PC-3 (cell line): ENCODE data around the gene CYB5D1. TPM values are rescaled to one million over a fixed set of nuclear protein-coding genes. Genes with fewer than 3 reads are reported as not detected.

Source experiments
- ATAC-seq: fragments of 200-7000 bp; cut with Tn5 transposase; 2 replicates; pipeline ENCODE4 v1.9.1; 2020; ENCODE audit warnings: mild to moderate bottlenecking, moderate library complexity
- BruUV-seq: library from RNA; stranded (reverse); fragments of 400-500 nt; replicated peaks from 2 replicates; lab custom pipeline; 2021; lab: Mats Ljungman, UMichigan
- CTCF ChIA-PET: fragments of 300-600 bp; sonication (Branson Sonifier 250); formaldehyde crosslinking; loops from one replicate; lab custom pipeline; 2022; ENCODE audit warnings: antibody characterized with exemption; lab: Charles Lee
- POLR2A ChIA-PET: fragments of 300-600 bp; sonication (Branson Sonifier 250); formaldehyde crosslinking; loops from one replicate; lab custom pipeline; 2022; ENCODE audit warnings: antibody characterized with exemption; ENCODE audit not compliant: unreplicated experiment; lab: Charles Lee
- DNase-seq: peaks from one replicate; pipeline ENCODE4 v3.0.0-alpha.2; 2015
- H2AFZ ChIP-seq: fragments of 300-600 bp; sonication (generic); 2 replicates; pipeline ENCODE4 v1.6.0; 2016; ENCODE audit warnings: antibody characterized with exemption, low read length
- H3F3A ChIP-seq: fragments of 300-600 bp; sonication (generic); one replicate; pipeline ENCODE4 v1.6.0; 2017; ENCODE audit warnings: antibody characterized with exemption, low read length, control low read depth, mild to moderate bottlenecking; ENCODE audit not compliant: unreplicated experiment
- H3K27ac ChIP-seq: fragments of 300-600 bp; sonication (generic); 2 replicates; pipeline ENCODE4 v1.5.1; 2016; ENCODE audit warnings: mild to moderate bottlenecking, low read length
- H3K27me3 ChIP-seq: fragments of 300-600 bp; sonication (generic); 2 replicates; pipeline ENCODE4 v1.6.1; 2016; ENCODE audit warnings: low read length, mixed read lengths
- H3K36me3 ChIP-seq: fragments of 300-600 bp; sonication (generic); 2 replicates; pipeline ENCODE4 v1.6.1; 2016; ENCODE audit warnings: low read depth, mixed run types, low read length, mixed read lengths
- H3K4me1 ChIP-seq: fragments of 300-600 bp; sonication (generic); 2 replicates; pipeline ENCODE4 v1.5.1; 2016; ENCODE audit warnings: low read length; ENCODE audit not compliant: insufficient read depth
- H3K4me2 ChIP-seq: fragments of 300-600 bp; sonication (generic); 2 replicates; pipeline ENCODE4 v1.6.0; 2016; ENCODE audit warnings: low read length
- H3K4me3 ChIP-seq: fragments of 300-600 bp; sonication (generic); 2 replicates; pipeline ENCODE4 v1.5.1; 2016; ENCODE audit warnings: mild to moderate bottlenecking, low read length, mixed read lengths
- H3K79me2 ChIP-seq: fragments of 300-600 bp; sonication (generic); 2 replicates; pipeline ENCODE4 v1.6.1; 2017; ENCODE audit warnings: low read length, mixed read lengths
- H3K9ac ChIP-seq: fragments of 300-600 bp; sonication (generic); 2 replicates; pipeline ENCODE4 v1.6.0; 2016; ENCODE audit warnings: mild to moderate bottlenecking, low read length
- H3K9me2 ChIP-seq: fragments of 300-600 bp; sonication (generic); replicated peaks from 2 replicates; pipeline ENCODE4 v1.6.1; 2016; ENCODE audit warnings: mixed run types, low read length, mixed read lengths
- H3K9me3 ChIP-seq: fragments of 300-600 bp; sonication (generic); 2 replicates; pipeline ENCODE4 v1.6.1; 2016; ENCODE audit warnings: low read length, mixed read lengths
- H4K20me1 ChIP-seq: fragments of 300-600 bp; sonication (generic); 2 replicates; pipeline ENCODE4 v1.6.1; 2016; ENCODE audit warnings: low read length, mixed read lengths
- EZH2 ChIP-seq: fragments of 300-600 bp; sonication (generic); IDR thresholded peaks from one replicate; pipeline ENCODE4 v1.6.1; 2017; ENCODE audit warnings: antibody characterized with exemption, mild to moderate bottlenecking, low read length; ENCODE audit not compliant: unreplicated experiment
- EZH2phosphoT487 ChIP-seq: fragments of 300-600 bp; sonication (generic); IDR thresholded peaks from 2 replicates; pipeline ENCODE4 v1.6.1; 2018; ENCODE audit warnings: mild to moderate bottlenecking, antibody characterized with exemption, low read length, borderline replicate concordance
- intact Hi-C: fragments of 100-400 bp; cut with micrococcal nuclease; formaldehyde crosslinking; loops from 2 replicates; pipeline ENCODE4 v1.9.0; 2023
- total RNA-seq: library from RNA; depleted of rRNA; stranded (reverse); fragments of >200 nt; gene quantifications from 2 replicates; pipeline ENCODE4 v1.2.3, GENCODE V29; 2014
- TF ChIP-seq, protein P1 (sequence below): fragments of 300-600 bp; sonication (generic); conservative IDR thresholded peaks from 2 replicates; pipeline ENCODE4 v1.5.1; 2017; ENCODE audit warnings: antibody characterized with exemption, low read depth, mild to moderate bottlenecking, low read length

Gene CYB5D1
- total RNA-seq, 1 experiment from 2014 or later, result 23.1 TPM

GRCh38 chr17:7835814-7836595 is 21.8 kb upstream of the CYB5D1 start:
- H3K9me2 ChIP-seq, result no peaks in the 10 kb centered on the region
- peak overlapping the region; percentile 75 for H3K27ac ChIP-seq
- TF ChIP-seq, protein P1, sequence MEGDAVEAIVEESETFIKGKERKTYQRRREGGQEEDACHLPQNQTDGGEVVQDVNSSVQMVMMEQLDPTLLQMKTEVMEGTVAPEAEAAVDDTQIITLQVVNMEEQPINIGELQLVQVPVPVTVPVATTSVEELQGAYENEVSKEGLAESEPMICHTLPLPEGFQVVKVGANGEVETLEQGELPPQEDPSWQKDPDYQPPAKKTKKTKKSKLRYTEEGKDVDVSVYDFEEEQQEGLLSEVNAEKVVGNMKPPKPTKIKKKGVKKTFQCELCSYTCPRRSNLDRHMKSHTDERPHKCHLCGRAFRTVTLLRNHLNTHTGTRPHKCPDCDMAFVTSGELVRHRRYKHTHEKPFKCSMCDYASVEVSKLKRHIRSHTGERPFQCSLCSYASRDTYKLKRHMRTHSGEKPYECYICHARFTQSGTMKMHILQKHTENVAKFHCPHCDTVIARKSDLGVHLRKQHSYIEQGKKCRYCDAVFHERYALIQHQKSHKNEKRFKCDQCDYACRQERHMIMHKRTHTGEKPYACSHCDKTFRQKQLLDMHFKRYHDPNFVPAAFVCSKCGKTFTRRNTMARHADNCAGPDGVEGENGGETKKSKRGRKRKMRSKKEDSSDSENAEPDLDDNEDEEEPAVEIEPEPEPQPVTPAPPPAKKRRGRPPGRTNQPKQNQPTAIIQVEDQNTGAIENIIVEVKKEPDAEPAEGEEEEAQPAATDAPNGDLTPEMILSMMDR, result no peak
- TF ChIP-seq EZH2, result no peak
- H3K9me3 ChIP-seq, result no peaks in the 10 kb centered on the region
- H3K9ac ChIP-seq, result peak overlapping the region; percentile 75
- peaks cover 21% of the 10 kb centered on the region for H3K79me2 ChIP-seq
- TSS peak; percentile 64 for BruUV-seq
- H3K4me1 ChIP-seq, result peaks cover 34% of the 10 kb centered on the region
- peak overlapping the region; percentile 83 for H3K4me3 ChIP-seq
- peak; percentile 10 for ATAC-seq
- no peaks in the 10 kb centered on the region for H3K36me3 ChIP-seq
- POLR2A ChIA-PET, result interaction anchor here (1.1 kb wide), 1 partner anchor 9 kb away, joined by 4 read pairs; no protein-coding TSS in a partner anchor
- H3K4me2 ChIP-seq, result peak overlapping the region; percentile 85
- peak; percentile 34 for DNase-seq
- H3K27me3 ChIP-seq, result no peaks in the 10 kb centered on the region
- no peaks in the 10 kb centered on the region for H4K20me1 ChIP-seq
- H2AFZ ChIP-seq, result peak overlapping the region; percentile 73
- intact Hi-C loops, result loop anchor here (2.0 kb wide), 1 partner anchor 21 kb away; the partner anchor contains the start of gene NAA38
- CTCF ChIA-PET, result no interaction called here
- no peaks in the 10 kb centered on the region for H3F3A ChIP-seq

- peak overlapping the region; percentile 83 for H3K4me3 ChIP-seq
- H3K4me2 ChIP-seq, result peak overlapping the region; percentile 85
- H3K79me2 ChIP-seq, result peaks cover 22% of the 10 kb centered on the region
- peaks cover 39% of the 10 kb centered on the region for H3K4me1 ChIP-seq
- H3K9me3 ChIP-seq, result no peaks in the 10 kb centered on the region
- intact Hi-C loops, result no loop called here
- DNase-seq (peak; percentile 83), ATAC-seq (peak; percentile 4)
- CTCF ChIA-PET, result interaction anchor here (0.7 kb wide), 1 partner anchor 468 kb away, joined by 3 read pairs; no protein-coding TSS in a partner anchor
- POLR2A ChIA-PET, result no interaction called here
- peak overlapping the region; percentile 73 for H2AFZ ChIP-seq
- H3K27ac ChIP-seq, result peak overlapping the region; percentile 75
- BruUV-seq, result no TSS peak
- H3K9ac ChIP-seq, result peak overlapping the region; percentile 75
- H3K36me3 ChIP-seq, result no peaks in the 10 kb centered on the region
- H3K27me3 ChIP-seq, result no peaks in the 10 kb centered on the region
- no peaks in the 10 kb centered on the region for H3K9me2 ChIP-seq
- no peaks in the 10 kb centered on the region for H4K20me1 ChIP-seq
- no peaks in the 10 kb centered on the region for H3F3A ChIP-seq
- TF ChIP-seq, protein P1, result no peak
- TF ChIP-seq EZH2phosphoT487, result no peak
- TF ChIP-seq EZH2, result no peak
These were observed 21.0 kb upstream of the CYB5D1 start for GRCh38 chr17:7836596-7837407.
